ENCODE results near the gene SH3BP5L.
"Not testable (repeated sequence)": the region's sequence is repeated elsewhere in the genome, so short reads cannot be mapped to it uniquely, and the experiment has no call there.

Gene SH3BP5L

GRCh38 chr1:248850536-248851251 is 25.0 kb upstream of the SH3BP5L start:
- no peak for DNase-seq (ENCODE audit: low spot score)

DNA sequence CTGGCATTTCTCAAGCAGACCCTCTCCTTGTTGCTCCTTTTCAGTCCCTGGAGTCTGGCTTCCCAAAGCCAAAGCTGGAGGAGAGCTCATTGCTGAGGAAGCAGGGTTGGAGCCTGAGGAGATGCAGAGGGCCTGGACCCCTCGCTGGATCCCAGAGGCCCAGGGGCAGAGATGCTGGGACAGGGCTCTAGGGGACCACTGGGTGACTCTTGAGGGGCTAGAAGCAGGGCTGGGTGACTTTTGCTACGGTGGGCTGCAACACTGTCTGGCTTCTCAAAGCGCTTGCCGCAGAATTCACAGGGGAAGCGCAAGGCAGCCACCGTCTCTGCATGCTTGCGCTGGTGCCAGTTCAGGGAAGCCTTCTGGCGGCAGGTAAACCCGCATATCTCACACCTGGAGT is 24.4 kb upstream of the SH3BP5L start:
- DNase-seq (ENCODE audit: low spot score), result no peak

DNA sequence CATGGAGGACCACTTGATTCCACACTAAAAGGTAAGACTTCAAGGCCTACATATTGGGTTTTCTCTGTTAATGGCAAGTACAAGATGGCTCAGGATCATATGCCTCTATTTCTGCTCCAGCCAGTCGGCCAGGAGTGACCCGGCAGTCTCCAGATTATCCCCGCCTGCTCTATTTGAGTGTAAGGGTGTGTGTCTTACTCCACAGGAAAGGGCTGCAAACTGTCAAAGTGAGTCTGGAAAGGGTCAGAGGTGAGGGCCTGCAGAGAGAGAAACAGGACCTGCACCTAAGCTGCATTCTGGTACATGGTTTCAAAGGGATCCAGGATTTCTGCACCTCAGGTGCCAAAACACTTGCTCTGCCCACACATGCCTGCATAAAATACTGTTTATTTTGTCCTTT is 23.9 kb upstream of the SH3BP5L start:
- DNase-seq (ENCODE audit: low spot score), result no peak

DNA sequence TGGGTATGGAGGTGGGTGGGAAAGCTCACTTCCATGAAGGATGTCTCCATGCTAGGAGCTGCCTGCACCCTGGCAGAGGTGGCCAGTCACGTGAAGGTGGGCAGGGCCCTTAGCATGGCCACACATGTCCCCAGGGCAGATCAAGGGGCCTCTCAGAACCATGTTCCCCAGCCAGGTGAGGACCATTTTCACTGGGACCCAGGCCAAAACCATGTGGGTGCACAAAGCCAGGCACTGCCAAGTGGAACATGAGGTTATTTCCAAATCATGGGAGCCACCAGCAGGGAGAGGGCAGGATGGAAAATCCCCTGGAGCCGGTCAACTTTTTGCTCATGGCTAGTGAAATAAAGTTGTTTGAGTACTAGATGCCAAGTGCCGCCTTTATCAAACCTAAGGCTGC is 23.4 kb upstream of the SH3BP5L start:
- DNase-seq (ENCODE audit: low spot score), result no peak

DNA sequence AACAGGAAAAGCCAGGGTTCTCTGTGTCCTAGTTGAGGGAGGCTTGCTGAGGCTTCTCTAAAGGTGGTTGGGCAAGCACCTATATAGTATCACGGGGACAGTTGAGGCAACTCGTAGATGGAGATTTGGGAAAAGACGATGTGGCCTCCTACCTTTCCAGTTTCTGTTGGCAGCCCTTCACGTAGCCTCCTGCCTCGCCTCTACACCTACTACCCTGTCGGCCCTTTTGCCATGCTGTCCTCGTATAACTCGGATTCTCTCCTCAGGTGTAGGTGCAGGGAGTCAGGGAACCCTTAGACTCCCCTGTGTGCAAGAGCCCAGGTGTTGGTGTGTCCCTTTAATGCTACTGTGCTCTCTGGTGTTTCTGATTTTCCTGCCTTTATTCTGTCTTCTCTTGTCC is 22.9 kb upstream of the SH3BP5L start:
- DNase-seq (ENCODE audit: low spot score), result no peak

GRCh38 chr1:248847956-248848561 is 22.3 kb upstream of the SH3BP5L start:
- no peak for DNase-seq (ENCODE audit: low spot score)

- DNase-seq (ENCODE audit: low spot score), result no peak
Observed at GRCh38 chr1:248847181-248847955, 21.7 kb upstream of the SH3BP5L start.

DNA sequence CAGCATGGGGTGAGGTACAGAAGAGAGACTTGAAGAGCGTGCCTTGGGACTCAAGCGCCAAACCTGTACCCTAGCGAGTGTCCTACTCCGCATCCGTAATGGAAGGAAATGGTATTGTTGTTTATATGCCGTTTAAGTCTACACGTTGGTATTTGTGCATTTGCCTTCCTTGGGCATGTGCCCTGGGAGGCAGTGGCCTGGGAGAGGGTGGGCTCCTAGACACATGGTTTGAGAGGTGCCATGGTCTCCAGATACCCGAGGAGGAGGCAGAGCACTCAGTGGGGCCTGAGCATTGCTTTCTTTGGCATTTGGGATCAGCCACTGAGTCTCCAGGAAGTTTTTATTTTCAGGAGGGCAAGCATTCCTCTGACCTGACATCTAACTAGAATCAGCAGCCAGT is 18.8 kb upstream of the SH3BP5L start:
- DNase-seq (ENCODE audit: low spot score), result no peak

- DNase-seq (ENCODE audit: low spot score), result no peak
Observed at GRCh38 chr1:248843687-248844086, 18.0 kb upstream of the SH3BP5L start.

- DNase-seq (ENCODE audit: low spot score), result no peak
Observed at GRCh38 chr1:248842781-248843331, 17.1 kb upstream of the SH3BP5L start.

DNA sequence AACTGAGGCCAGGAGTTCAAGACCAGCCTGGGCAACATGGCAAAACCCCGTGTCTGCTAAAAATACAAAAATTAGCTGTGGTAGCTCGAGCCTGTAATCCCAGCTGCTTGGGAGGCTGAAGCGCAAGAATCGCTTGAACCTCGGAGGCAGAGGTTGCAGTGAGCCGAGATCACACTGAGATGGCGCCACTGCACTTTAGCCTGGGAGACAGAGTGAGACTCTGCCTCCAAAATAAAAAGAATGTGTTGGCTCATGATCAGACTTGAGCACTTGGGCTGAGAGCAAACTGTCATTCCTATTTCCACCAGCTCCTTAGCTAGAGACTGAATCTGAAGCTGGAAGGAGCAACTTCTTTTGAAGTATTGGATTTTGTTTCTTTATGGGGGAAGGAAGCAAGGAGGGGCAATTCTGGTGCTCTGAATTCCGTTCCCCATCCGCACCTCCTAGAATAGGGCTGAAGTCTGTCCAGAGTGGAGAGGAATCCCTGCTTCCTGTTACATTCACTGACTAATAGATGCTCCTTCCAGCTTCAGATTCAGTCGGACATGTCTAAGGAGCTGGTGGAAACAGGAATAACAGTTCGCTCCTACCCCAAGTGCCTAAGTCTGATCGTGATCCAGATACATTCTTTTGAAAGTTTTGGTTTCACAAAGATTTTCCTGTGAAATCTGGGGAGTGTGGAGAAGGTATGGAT is 16.1 kb upstream of the SH3BP5L start:
- DNase-seq (ENCODE audit: low spot score), result no peak

DNA sequence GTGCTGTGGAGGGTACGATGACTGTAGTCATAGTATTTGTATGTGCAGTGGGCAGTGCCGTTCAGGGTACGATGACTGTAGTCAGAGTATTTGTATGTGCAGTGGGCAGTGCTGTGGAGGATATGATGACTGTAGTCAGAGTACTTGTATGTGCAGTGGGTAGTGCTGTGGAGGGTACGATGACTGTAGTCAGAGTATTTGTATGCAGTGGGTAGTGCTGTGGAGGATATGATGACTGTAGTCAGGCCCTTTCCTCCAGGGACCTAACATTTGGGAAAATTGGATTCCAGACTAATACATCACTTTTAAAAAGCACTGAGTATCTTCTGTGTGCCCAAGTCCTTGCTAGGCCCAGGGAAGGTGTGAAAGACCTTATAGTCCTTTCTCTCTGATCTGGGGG is 15.2 kb upstream of the SH3BP5L start:
- DNase-seq (ENCODE audit: low spot score), result no peak

DNA sequence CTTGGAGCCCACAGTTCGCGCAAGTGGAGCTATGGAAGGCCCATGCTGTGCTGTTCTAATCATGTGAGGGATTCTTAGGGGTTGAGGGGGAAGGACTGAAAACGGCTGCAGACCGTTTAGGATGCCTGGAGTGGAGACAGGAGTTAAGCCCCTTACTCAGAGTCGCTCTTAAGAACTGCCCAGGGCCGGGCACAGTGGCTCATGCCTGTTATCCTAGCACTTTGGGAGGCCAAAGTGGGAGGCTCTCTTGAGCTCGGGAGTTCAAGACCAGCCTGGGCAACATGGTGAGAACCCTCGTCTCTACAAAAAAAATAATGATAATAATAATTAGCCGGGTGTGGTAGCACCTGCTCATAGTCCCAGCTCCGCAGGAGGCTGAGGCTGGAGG is 13.4 kb upstream of the SH3BP5L start:
- DNase-seq (ENCODE audit: low spot score), result no peak

- peak; percentile 88 for DNase-seq (ENCODE audit: low spot score)
Observed at GRCh38 chr1:248838357-248839167, 12.8 kb upstream of the SH3BP5L start.

- peak; percentile 99 for DNase-seq (ENCODE audit: low spot score)
Observed at GRCh38 chr1:248837781-248838356, 12.2 kb upstream of the SH3BP5L start, which contains the start of gene ZNF672. Gene ZNF672 (plus strand): TSS chr1:248838224. CDS start chr1:248847275, 9,051 bp downstream.

DNA sequence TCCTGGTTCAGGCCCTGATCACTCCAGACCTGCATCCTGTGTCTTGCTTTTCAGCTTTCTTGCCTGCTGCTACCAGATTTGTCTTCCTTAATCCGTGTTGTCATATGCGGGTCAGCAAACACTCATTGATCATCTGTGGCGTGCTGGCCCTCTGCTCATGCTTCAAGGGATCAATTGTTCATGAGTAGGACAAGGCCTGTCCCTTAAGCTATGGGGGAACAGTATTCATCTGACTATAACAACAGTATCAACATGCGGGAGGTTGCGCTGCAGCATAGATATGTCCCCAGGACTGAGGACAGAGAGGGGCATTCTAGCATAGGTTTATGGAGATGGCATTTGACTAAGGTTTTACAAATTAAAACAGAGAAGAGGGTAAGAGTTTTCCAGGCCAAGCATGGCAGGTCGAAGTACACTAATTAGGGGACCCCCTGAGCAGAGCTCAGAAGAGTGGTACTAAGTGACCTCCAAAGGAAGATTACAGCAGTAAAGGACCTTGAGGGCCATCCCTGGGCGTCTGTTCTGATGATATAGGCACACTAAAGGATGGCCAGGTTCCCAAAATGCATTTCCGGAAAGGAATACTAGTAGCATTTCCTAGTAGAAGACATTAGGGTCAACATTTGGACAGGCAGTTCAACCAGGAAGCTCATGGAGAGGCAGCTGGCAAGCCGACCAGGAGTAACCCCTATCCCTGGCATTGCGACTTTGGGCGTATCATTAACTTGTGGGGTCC is 11.5 kb upstream of the SH3BP5L start:
- no peak for DNase-seq (ENCODE audit: low spot score)

GRCh38 chr1:248834343-248834940 is 8.7 kb upstream of the SH3BP5L start:
- no peak for DNase-seq (ENCODE audit: low spot score)

DNA sequence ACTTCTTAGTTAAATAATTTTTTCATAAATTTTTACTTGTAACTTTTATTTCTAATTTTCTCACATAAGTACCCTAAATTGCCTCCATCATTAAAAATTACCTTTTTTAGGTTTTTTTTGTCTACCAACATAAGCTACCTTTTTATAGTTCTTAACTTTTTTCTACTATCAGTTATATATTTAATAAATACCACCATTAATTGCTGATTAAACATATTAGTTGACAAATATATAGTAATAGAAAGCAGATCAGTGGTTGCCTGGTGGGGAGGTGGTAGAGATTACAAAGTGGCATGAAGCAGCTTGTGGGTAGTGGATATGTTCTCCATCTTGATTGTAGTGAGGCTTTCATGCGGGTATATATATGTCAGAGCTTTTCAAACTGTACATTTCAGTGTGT is 6.1 kb upstream of the SH3BP5L start:
- no peak for DNase-seq (ENCODE audit: low spot score)

DNA sequence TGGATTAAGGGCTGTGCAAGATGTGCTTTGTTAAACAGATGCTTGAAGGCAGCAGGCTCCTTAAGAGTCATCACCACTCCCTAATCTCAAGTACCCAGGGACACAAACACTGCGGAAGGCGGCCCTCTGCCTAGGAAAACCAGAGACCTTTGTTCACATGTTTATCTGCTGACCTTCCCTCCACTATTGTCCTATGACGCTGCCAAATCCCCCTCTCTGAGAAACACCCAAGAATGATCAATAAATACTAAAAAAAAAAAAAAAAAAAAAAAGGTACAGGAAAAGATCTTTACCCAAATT is 5.0 kb upstream of the SH3BP5L start:
- DNase-seq (ENCODE audit: low spot score), result not testable (repeated sequence)

GRCh38 chr1:248828845-248829244 is 3.1 kb upstream of the SH3BP5L start:
- no peak for DNase-seq (ENCODE audit: low spot score)
